A549 (cell line): ENCODE measurements around the gene ACD. TPM values are rescaled to one million over a fixed set of nuclear protein-coding genes. Genes with fewer than 3 reads are reported as not detected.

Experiments used
- ATAC-seq, 2 experiments: fragments of 200-7000 bp in 1 of 2; fragments of >200 bp in 1 of 2; cut with Nextera tagmentation in 1 of 2; cut with Tn5 transposase in 1 of 2; 3 replicates each; pipeline versions ENCODE4 v1.8.0 to v1.9.1; 2018 to 2020; ENCODE audit warnings: mild to moderate bottlenecking in 1 of 2, moderate library complexity in 1 of 2
- CTCF ChIA-PET: fragments of 300-600 bp; sonication (Branson Sonifier 250); formaldehyde crosslinking; extraction: SDS; loops from one replicate; lab custom pipeline; 2021; ENCODE audit warnings: antibody characterized with exemption, inconsistent platforms; lab: Yijun Ruan, JAX
- POLR2A ChIA-PET: fragments of 350-600 bp; formaldehyde crosslinking; extraction: SDS; loops from one replicate; lab custom pipeline; 2021; ENCODE audit warnings: antibody characterized with exemption, inconsistent platforms; lab: Yijun Ruan, JAX
- DNase-seq, 2 experiments: peaks; one replicate each; pipeline versions ENCODE4 v3.0.0 to v3.0.0-alpha.2; 2011 to 2016; ENCODE audit warnings: low read depth in 1 of 2, low spot score in 1 of 2
- FAIRE-seq: peaks from 2 replicates; lab custom pipeline; 2011; peaks lifted over from hg19 to GRCh38; lab: Jason Lieb, UNC
- H3K27ac ChIP-seq, 2 experiments: fragments of >200 bp; sonication (Bioruptor Twin); formaldehyde crosslinking; 3 replicates each; pipeline ENCODE4 v1.5.1; 2016 to 2017
- H3K4me1 ChIP-seq: fragments of >200 bp; sonication (Bioruptor Twin); formaldehyde crosslinking; 3 replicates; pipeline ENCODE4 v1.6.1; 2016
- H3K4me2 ChIP-seq: fragments of >200 bp; sonication (Bioruptor Twin); formaldehyde crosslinking; 3 replicates; pipeline ENCODE4 v1.6.1; 2016
- H3K4me3 ChIP-seq: fragments of >200 bp; sonication (Bioruptor Twin); formaldehyde crosslinking; 3 replicates; pipeline ENCODE4 v1.5.1; 2016
- H3K9me3 ChIP-seq: fragments of >200 bp; sonication (Bioruptor Twin); formaldehyde crosslinking; 3 replicates; pipeline ENCODE4 v1.6.1; 2016
- BHLHE40 ChIP-seq: IDR thresholded peaks from 2 replicates; pipeline ENCODE4 v1.6.1; 2012; ENCODE audit warnings: low read depth, low read length, inconsistent platforms
- ESRRA ChIP-seq: fragments of 150-350 bp; IDR thresholded peaks from 2 replicates; pipeline ENCODE4 v1.6.1; 2014; ENCODE audit warnings: mild to moderate bottlenecking, low read length, borderline replicate concordance
- FOXS1 ChIP-seq: fragments of 250-450 bp; sonication (Bioruptor Pico); IDR thresholded peaks from 2 replicates; pipeline ENCODE4 v1.5.0; 2020; ENCODE audit warnings: mild to moderate bottlenecking, moderate library complexity
- HDAC2 ChIP-seq: fragments of 200-600 bp; sonication (generic); IDR thresholded peaks from 2 replicates; pipeline ENCODE4 v1.6.1; 2016
- HEYL ChIP-seq: fragments of 250-450 bp; sonication (Bioruptor Pico); IDR thresholded peaks from 2 replicates; pipeline ENCODE4 v1.8.0; 2021; ENCODE audit warnings: mild to moderate bottlenecking, moderate library complexity
- HMGXB4 ChIP-seq: fragments of 250-450 bp; sonication (Bioruptor Pico); IDR thresholded peaks from 2 replicates; pipeline ENCODE4 v1.5.0; 2021; ENCODE audit warnings: mild to moderate bottlenecking, moderate library complexity, borderline replicate concordance
- HOXB5 ChIP-seq: fragments of 250-450 bp; sonication (Bioruptor Pico); IDR thresholded peaks from 2 replicates; pipeline ENCODE4 v1.5.0; 2020; ENCODE audit warnings: mild to moderate bottlenecking, moderate library complexity
- JUN ChIP-seq, 2 experiments: fragments of >200 bp; sonication (Bioruptor Twin); formaldehyde crosslinking; IDR thresholded peaks; 2 replicates in 1 of 2; 3 replicates in 1 of 2; pipeline ENCODE4 v1.6.1; 2016 to 2017
- KDM1A ChIP-seq: fragments of 200-600 bp; sonication (generic); IDR thresholded peaks from 2 replicates; pipeline ENCODE4 v1.6.1; 2016; ENCODE audit warnings: low read depth, mild to moderate bottlenecking
- MAX ChIP-seq: IDR thresholded peaks from 2 replicates; pipeline ENCODE4 v1.6.1; 2012
- NPAS2 ChIP-seq: fragments of 250-450 bp; sonication (Bioruptor Pico); IDR thresholded peaks from 2 replicates; pipeline ENCODE4 v1.8.0; 2022; ENCODE audit warnings: mild to moderate bottlenecking, moderate library complexity, borderline replicate concordance
- PBX3 ChIP-seq: IDR thresholded peaks from 2 replicates; pipeline ENCODE4 v1.6.1; 2012
- PHF8 ChIP-seq: fragments of 200-600 bp; sonication (generic); IDR thresholded peaks from 2 replicates; pipeline ENCODE4 v1.6.1; 2016; ENCODE audit warnings: low read depth, mild to moderate bottlenecking, antibody characterized with exemption, moderate library complexity, borderline replicate concordance
- SMC3 ChIP-seq: fragments of >200 bp; sonication (Bioruptor Twin); formaldehyde crosslinking; IDR thresholded peaks from 3 replicates; pipeline ENCODE4 v1.6.1; 2018; ENCODE audit warnings: inconsistent platforms
- ZSCAN20 ChIP-seq: fragments of 250-450 bp; sonication (Bioruptor Pico); IDR thresholded peaks from 2 replicates; pipeline ENCODE4 v1.8.0; 2022; ENCODE audit warnings: mild to moderate bottlenecking, moderate library complexity
- WGBS: methylation state at CpG from one replicate; pipeline ENCODE4 v1.1.6; 2017; ENCODE audit errors: missing lambda C conversion rate; 5-methylcytosine and 5-hydroxymethylcytosine counted together
- polyA plus RNA-seq, 4 experiments: library from polyadenylated mRNA; depleted of rRNA in 3 of 4; stranded (reverse); fragments of >200 nt; fragmentation: RNase III in 1 of 4; extraction: RNeasy Plus Mini Kit Qiagen cat#74134 plus additional on column Dnase treatment in 1 of 4; gene quantifications; 2 replicates in 3 of 4; 3 replicates in 1 of 4; pipeline ENCODE4 v1.2.3, GENCODE V29; 2011 to 2017
- TF ChIP-seq, protein P1 (sequence below): fragments of 150-350 bp; IDR thresholded peaks from 2 replicates; pipeline ENCODE4 v1.6.1; 2014; ENCODE audit warnings: low read depth, mild to moderate bottlenecking, low read length
- TF ChIP-seq, protein P2 (sequence below): fragments of 250-450 bp; sonication (Bioruptor Pico); IDR thresholded peaks from 2 replicates; pipeline ENCODE4 v1.5.0; 2020; ENCODE audit warnings: low read depth, mild to moderate bottlenecking, moderate library complexity

The ACD gene
- polyA plus RNA-seq, 2 of the 4 experiments (the other 2 are of a cell fraction): 19.4 to 26.4 TPM

GRCh38 chr16:67683767-67684166, 23.7 kb upstream of the ACD start:
- Histone ChIP-seq H3K4me2 (no peak overlapping the region), H3K27ac (no peak overlapping the region), H3K9me3 (no peaks in the 10 kb centered on the region), H3K4me1 (no peaks in the 10 kb centered on the region), H3K4me3 (no peak overlapping the region)
- ChIA-PET POLR2A (no interaction called here), CTCF (interaction anchor here (2.0 to 5.0 kb wide), 4 partner anchors 11 to 190 kb away, joined by 6 to 36 read pairs (median 12); no protein-coding TSS in a partner anchor)
- DNase-seq (no peak), FAIRE-seq (no peak), ATAC-seq (no peak)
- 96% methylated on average over 4 of the region's 4 CpGs for WGBS
- TF ChIP-seq KDM1A (no peak), PBX3 (no peak), JUN (IDR thresholded peaks at IDR 0.05) (no peak), HEYL (CRISPR knock-in tag) (no peak), ESRRA (no peak), FOXS1 (CRISPR knock-in tag) (no peak), BHLHE40 (no peak), SMC3 (no peak), HDAC2 (no peak), HOXB5 (CRISPR knock-in tag) (no peak), MAX (no peak), ZSCAN20 (CRISPR knock-in tag) (no peak), NPAS2 (CRISPR knock-in tag) (no peak)
- TF ChIP-seq, protein P1, sequence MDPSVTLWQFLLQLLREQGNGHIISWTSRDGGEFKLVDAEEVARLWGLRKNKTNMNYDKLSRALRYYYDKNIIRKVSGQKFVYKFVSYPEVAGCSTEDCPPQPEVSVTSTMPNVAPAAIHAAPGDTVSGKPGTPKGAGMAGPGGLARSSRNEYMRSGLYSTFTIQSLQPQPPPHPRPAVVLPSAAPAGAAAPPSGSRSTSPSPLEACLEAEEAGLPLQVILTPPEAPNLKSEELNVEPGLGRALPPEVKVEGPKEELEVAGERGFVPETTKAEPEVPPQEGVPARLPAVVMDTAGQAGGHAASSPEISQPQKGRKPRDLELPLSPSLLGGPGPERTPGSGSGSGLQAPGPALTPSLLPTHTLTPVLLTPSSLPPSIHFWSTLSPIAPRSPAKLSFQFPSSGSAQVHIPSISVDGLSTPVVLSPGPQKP: no peak
- TF ChIP-seq, protein P2, sequence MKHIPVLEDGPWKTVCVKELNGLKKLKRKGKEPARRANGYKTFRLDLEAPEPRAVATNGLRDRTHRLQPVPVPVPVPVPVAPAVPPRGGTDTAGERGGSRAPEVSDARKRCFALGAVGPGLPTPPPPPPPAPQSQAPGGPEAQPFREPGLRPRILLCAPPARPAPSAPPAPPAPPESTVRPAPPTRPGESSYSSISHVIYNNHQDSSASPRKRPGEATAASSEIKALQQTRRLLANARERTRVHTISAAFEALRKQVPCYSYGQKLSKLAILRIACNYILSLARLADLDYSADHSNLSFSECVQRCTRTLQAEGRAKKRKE: no peak

DNA sequence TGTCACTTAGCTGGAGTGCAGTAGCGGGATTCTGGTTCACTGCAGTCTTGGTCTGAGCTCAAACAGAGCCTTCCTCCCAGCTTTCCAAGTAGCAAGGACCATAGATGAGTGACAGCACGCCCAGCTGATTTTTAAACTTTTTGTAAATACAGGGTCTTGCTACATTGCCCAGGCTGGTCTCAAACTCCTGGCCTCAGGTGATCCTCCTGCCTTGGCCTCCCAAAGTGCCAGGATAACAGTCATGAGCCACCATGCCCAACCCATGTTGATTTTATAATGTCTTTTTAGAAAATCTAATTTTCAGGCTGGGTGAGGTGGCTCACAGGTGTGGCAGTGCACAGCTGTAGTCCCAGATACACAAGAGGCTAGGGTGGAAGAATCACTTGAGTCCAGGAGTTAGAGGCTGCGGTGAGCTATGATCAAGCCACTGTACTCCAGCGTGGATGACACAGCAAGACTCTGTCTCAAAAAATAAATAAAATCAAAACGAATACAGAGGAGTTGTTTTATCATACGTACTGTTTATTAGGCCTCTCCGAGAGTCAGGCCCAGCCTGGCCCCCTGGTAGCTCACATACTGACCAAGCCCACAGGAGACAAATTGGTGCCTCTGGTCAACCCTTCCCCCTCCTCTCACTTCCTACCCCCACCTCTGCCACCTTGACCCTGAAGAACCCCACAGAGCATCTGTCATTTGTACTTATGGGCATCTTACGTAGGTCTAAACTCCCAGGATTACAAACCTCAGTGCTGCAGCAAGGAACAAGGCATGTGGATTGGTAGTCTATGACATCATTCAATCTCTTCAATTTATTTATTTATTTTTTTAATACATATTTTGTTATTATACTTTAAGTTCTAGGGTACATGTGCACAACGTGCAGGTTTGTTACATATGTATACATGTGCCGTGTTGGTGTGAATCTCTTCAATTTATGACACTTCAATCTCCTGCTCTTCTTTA, 20.2 kb upstream of the ACD start:
- FAIRE-seq (no peak), ATAC-seq (no peak), DNase-seq (no peak)
- TF ChIP-seq HMGXB4 (no peak), PHF8 (no peak)
- Histone ChIP-seq H3K27ac (no peak overlapping the region), H3K4me1 (no peaks in the 10 kb centered on the region), H3K4me3 (no peak overlapping the region), H3K4me2 (no peak overlapping the region), H3K9me3 (no peaks in the 10 kb centered on the region)
- CTCF ChIA-PET: interaction anchor here (0.9 to 5.0 kb wide), 5 partner anchors 7 to 199 kb away, joined by 3 to 36 read pairs (median 3); partner anchors contain the start of gene C16orf86
- 83% methylated on average over 10 of the region's 10 CpGs for WGBS
- POLR2A ChIA-PET: no interaction called here
